ENCODE measurements around the gene DENND1B.
"Not testable (repeated sequence)": the region's sequence is repeated elsewhere in the genome, so short reads cannot be mapped to it uniquely, and the experiment has no call there.

GRCh38 chr1:197755553-197755952 is 19.7 kb downstream of the DENND1B start:
- TF ChIP-seq POLR2A, POLR2AphosphoS5, TAF1 (IDR thresholded peaks at IDR 0.05; ENCODE audit: low read depth, low read length): not testable (repeated sequence)

Measured in GM12891 (cell line).